ENCODE data around the gene SULF2.
"Not testable (repeated sequence)": the region's sequence is repeated elsewhere in the genome, so short reads cannot be mapped to it uniquely, and the experiment has no call there.

SULF2 gene

DNA sequence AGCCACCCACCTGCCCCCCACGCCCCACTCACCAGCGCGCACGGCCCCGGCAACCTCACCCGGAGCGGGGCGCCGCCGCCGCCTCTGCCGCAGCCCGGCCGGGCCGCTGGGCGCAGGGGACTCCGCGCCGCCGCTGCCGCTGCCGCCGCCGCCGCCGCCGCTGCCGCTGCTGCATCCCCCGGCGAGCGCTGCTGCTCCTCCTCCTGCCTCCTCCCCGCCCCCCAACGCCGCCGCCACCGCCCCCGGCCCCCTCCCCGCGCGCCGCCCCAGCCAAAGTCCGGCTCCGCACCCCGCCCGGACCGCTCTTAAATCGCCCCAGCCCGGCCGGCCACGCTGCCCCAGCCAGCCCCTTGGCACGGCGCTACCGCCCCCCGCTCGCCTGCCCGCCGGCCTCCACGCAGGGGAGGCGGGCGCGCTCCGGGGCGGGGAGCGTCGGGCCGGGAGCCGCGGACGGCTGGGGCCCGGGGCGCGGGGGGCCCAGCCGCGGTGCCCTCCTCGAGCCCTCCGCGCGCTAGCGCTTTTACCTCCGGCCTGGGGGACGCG is at the start of gene SULF2:
TSS of gene SULF2 (minus strand) at position 171 of the 543 bp plus-strand sequence. CDS start 28,118 bp downstream, outside the sequence.
- DNase-seq (ENCODE audit: low read depth): no peak

DNA sequence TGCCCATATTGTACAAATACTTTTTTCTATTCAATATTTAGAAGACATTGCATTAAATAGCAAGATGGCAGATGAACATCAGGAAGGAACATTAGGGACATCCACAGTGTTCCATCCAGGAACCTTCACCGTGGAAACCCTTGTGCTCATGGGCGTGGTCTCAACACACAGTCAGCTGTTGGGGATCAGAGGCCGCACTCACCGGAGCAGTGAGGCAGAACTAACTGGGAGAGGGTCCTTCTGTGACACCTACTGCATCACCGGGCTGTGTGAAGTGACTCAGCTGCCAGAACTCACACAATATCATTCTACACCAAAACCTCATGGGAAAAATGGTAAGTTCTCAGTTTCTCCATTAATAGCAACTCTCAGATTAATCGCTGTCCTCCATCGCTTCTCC is 46.4 kb upstream of the SULF2 start:
- DNase-seq (ENCODE audit: low read depth): not testable (repeated sequence)

DNA sequence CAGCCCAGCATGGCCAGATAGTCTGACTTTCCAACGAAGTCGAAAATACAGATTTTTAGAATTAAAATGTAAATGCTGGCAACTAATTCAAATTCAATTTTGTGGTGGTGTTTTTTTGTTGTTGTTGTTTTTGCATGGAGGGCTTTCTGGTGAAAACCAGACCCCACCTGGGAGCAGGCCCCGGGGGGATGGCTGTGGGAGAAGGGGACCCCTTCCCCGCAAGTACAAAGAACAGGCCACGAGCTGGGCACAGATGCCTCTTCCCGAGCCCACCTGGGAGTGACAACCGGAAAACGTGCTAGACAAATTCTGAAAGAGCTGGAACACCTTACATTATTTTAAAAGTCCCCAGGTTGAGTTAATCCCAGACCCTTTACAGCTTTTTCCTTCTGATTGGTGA is 41.4 kb upstream of the SULF2 start:
- not testable (repeated sequence) for DNase-seq (ENCODE audit: low read depth)

DNA sequence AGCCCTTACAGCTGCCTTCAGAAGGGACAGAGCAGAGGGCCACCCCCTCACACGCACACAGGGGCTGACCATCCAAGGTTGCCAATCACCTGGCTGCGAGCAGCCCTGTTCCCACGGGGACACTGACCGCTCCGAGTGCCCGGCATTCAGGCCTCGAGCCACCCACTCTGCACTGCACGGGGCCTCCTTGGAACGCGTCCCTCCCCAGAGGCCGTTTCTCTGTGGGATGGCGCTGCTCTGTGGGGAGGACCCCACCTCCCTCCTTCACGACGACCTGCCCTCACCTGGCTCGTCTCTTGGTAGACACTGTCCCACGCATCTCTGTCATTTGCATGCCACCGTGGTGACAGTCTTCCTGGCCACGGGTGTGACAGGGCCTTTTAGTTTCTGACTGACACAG is 40.7 kb upstream of the SULF2 start:
- DNase-seq (ENCODE audit: low read depth): not testable (repeated sequence)

DNA sequence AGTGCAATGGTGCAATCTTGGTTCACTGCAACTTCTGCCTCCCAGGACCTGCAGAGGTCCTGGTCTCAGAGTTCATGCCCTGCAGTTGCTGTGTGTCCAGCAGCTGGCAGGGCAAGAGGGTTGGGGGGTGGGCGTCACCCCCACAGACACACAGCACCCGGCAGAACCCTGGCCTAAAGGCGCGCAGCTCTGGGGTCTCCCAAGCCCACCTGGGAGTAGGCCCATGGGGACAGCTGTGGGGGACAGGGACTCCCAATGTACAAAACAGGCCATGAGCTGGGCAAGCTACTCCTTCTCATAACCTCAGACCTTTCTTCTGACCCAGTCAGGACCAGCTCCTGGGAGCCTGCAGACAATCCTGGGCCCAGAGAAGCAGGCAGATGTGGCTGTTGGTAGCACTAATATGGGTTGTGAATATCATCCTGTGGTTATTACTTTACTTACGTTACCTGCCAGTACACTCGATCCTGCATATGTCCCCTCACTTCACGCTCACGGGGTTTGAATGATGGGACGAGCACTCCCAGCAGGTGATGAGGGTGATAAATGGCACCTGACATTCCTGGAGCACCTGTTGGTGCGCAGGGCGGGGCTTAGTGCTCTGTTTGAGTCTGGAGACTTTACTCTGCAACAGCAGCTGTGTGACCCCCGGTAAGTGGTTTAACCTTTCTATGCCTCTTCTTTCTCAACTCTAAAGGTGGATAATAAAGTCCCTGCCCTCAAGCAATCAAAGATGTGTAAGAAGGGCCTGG is 39.9 kb upstream of the SULF2 start:
- no peak for DNase-seq (ENCODE audit: low read depth)

DNA sequence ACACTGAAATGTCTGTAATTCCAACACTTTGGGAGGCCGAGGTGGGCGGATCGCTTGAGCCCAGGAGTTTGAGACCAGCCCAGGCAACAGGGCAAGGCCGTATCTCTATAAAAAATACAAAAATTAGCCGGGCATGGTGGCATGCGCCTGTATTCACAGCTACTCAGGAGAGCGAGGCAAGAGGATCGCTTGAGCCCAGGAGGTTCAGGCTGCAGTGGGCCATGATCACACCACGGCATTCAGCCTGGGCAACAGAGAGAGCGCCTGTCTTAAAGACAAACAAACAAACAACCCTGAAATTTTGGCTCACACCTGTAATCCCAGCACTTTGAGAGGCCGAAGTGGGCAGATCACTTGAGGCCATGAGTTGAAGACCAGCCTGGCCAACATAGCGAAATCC is 38.7 kb upstream of the SULF2 start:
- DNase-seq (ENCODE audit: low read depth): not testable (repeated sequence)

DNA sequence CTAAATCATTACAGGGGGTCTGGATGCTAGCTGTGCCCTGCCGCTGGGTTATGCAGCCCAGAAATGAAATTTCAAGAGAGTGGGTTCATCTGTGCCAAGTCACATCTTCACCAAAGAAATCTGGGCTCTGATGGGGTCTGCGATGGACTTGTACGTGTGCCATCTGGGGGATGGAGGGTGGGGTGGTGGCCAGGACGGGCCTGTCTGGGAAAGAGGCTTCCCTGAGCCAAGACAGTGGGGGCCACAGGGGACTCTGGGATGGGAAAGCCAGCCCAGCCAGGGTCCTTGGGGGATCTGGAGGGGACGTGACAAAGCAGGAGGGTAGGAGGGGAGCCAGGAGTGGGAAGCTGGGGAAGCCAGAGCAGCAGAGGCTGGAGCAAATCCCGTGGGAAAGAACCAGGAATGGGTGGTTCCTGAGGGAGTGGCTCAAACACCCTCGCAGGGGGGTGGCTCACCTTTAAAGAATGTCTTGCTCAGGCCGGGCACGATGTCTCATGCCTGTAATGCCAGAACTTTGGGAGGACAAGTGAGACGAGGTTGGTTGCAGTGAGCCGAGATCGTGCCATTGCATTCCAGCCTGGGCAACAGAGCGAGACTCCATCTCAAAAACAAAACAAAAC is 36.3 kb upstream of the SULF2 start:
- no peak for DNase-seq (ENCODE audit: low read depth)

DNA sequence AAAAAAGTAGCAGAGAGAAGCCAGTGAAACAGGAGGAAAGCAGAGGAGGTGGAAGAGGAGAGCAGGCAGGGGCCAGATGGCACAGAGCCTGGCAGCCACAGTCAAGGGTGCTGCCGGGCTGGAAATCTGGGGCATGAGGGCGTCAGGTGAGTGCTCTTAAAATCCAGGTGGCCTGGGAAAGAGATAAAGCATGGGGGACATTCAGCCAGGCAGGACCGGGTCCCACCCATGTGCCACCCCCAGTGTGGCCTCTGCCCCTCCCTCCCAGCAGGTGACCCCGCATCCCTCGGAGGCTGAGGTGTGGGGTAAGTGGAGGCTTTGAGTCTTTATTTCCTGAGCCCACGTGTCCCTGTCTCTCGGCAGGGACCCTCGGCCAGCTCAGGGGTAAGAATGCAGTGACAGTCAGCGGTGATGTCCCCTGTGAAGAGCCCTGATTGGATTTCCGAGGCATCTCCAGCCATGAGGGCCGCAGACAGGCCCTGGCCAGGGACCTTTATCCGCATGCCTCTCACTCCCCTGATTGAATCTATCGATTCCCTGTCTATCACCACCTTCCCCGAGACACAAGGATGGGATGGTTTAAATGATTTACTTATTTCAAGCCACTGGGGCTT is 33.8 kb upstream of the SULF2 start:
- no peak for DNase-seq (ENCODE audit: low read depth)

DNA sequence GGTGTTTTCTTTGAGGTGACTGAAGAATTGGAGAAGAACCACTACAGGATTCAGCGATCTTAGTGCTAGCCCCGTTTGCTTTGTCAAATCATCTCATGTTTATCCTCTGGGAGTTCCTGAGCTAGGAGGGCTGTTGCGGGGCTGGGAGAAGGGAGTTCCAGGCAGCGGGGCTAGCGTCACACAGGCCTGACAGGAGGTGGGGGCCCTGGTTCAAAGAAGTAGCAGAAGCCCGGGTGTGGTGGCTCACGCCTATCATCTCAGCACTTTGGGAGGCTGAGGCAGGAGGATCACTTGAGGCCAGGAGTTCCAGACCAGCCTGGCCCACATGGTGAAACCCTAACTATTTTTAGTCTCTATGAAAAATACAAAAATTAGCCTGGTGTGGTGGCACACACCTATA is 33.2 kb upstream of the SULF2 start:
- no peak for DNase-seq (ENCODE audit: low read depth)

DNA sequence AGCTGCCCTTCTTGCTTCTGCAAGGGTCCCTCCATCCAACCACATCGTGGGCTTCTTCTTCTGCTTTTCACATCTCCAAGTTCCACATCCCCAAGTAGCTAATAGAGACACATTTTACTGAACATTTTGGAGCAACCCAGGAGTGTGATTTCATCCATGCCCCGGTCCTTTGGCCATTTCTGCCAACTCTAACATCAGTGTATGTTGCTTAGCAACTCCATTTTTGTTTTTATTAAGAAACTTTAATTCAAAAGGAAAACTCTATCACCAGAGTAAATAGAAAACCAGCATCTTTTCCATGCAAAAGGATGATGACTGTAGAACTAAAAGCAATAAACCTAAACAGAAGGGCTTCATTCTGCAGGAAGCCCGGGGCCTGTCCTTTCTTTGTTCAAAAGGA is 32.7 kb upstream of the SULF2 start:
- DNase-seq (ENCODE audit: low read depth): no peak

DNA sequence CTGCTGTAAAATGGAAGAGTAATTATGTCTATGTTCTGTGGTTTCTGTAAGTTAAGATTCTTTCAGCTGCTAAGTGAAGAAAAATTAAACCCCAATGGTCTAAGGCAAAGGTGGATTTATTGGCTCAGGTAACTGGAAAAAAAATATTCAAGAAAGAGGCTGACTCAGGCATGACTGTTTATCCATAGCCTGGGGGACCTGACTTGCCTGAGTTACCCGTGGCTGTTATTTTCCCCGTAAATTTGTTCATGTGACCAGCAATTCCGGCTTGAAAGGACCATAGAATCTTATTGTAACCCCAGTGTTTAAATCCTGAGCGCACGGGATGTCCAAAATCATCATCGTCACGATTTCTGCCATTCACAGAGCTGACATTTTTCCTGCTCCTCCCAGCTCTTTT is 32.3 kb upstream of the SULF2 start:
- no peak for DNase-seq (ENCODE audit: low read depth)

DNA sequence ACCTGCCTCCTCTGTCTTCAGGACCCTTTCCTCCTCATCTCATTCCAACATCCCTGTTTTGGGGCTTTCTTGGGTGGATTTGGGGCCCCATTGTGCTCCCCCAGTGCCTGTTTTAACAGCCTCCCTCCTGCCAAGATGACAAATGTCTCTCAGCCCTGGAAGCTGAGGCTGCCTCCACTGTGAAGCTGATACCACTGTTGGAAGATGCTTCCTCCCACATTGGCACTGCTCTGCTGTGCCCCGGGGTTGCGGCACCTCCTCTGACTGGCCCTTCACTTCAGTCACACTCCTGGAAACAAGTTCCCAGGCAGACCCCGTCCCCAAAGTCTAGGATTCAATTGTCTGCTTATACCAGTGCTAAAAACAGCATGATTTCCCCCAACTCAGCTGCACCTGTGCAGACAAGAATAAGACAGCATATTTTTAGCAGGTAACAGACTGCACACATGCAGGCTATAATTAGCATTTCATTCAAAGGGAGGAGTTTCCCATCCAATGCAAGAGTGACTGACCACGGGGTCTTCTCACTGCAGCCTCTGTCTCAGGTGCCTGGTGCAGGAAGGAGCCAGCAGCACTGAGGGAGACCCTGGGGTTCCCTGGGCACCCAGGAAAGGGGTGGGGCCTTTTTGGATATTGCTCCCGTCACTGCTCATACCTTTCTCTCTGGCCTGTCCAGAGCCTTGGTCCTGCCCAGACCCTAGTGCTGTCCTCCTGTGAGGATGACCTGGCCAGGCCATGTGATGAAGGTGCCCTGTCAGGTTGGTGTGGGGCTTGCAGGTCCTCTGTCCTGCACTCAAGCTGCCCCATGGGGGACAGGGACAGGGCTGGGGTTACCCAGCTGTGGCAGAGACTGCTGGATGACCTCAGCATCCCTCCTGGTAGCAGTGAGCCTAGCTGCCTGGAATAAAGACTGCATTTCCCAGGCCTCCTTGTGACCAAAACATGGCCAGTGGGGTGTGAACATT is 31.5 kb upstream of the SULF2 start:
- DNase-seq (ENCODE audit: low read depth): no peak

DNA sequence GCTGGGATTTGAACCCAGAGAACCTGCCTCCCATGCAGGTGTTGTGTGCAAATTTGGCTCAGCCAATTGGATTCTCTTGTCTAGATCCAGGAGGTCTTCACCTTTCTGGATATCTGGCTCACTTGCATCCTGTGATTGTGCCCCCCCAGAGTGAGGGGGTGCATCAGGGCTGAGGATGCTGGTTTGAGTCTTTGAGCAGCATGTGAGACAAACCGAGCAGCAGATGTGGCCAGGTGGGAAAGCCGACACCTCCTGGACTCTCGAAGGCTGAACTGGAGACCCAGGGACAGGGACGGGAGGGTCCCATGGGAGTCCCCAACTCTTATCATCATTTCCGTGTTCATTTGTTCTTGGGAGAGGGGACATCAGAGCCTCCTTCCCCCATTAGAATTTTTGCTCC is 30.6 kb upstream of the SULF2 start:
- DNase-seq (ENCODE audit: low read depth): no peak

DNA sequence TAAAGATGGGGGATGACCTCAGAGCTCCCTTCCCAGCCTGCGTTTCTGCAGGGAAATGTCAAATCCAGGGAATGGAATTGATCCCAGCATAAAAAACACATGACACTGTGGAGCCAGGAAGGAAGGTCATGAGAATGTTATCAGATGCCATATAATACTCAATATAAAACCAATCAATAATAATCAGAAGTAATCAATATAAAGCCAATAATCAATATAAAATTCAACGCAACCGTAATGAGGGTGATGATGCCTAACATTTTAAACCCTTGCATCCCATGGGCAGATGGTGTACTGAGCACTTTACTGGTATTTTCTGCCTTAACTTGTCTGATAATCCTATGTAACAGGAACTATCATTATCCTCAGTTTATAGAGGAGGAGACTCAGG is 30.1 kb upstream of the SULF2 start:
- no peak for DNase-seq (ENCODE audit: low read depth)

DNA sequence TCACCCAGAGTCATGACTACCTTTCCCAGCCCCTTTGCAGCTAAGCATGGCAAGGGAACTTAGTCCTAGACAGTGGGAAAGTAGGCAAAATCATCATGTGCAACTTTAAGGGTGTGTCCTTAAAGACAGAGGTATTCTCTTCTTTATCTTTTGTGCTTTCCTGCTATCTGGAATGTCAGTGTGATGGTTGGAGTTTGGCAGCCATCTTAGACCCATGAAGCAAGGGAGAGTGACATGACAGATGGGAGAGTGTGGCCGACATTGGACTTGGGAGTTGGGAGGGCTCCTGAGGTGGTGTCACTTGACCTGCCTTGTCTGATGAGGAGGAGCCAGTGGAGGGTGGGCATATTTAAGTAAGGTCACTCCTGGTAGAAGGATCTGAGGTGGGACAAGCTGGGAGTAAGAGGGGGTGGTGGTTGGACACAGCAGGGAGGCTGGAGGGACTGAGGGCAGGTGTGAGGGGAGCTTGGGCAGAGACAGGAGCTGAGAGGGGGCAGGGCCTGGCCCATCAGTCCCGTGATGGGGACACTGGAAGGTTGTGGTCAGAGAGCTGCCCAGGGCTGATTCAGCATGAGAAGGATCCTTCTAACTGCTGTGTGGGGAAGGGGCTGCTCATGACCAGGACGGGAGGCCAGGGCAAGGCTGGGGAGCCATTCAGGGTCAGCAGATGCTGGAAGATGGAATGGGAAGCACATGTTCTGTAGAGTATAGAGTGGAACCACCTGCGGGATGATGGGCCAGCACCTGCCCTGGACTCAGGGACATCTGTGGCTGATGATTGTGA is 29.5 kb upstream of the SULF2 start:
- no peak for DNase-seq (ENCODE audit: low read depth)

DNA sequence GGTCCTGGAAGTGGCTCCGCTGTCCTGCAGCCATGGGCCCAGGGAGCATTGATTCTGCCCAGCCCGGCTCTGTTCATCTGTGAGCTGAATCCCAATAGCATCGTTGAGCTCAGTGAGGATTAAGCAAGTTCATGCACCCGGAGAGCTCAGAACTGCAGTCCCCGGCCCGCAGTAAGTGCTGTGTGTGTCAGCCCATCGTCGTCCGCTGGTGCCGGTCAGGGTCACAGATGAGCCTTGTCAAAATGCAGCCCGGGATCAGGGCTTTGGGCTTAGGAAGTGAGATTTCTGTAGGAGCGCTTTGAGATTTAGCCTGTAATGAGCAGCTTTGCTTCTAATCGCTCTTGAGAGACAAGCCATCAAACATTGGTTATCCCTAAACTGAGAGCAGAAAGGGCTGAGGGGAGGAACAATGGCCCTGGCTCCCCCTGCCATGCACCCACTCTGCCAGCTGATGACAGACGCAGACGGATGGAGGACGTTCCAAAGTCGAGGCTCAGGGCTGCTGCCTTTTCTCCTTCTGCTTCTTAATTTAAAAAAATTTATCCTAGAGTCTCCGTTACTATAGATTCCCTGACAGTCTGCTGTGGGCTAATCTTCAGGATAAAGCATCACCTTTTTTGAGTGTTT is 25.6 kb upstream of the SULF2 start:
- no peak for DNase-seq (ENCODE audit: low read depth)

DNA sequence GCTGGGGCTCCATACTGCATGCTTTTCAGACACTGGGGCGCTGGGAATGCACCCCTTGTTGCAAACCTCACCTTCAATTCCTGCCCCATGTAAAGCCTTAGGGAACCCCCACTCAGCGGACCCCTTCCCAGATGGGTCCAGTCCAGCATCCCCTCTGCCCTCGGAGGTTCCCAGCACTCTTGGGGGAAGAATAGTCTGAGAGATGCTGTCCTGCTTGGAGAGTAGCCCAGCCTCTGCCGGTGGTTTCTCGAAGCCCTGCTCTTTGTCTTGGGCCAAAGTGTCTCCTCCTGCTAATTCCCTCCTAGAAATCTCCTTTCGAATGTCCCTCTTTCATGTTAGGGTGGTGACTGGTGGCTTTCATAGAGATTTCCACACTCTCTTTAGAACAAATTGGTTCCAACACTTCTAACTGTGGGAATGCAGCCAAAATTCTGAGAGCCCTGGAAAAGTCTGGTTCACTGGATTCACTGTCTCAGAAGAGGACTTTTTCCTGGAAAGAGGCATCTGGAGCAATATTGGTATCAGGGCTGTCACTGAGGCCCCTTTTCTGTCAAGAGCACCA is 24.9 kb upstream of the SULF2 start:
- no peak for DNase-seq (ENCODE audit: low read depth)

DNA sequence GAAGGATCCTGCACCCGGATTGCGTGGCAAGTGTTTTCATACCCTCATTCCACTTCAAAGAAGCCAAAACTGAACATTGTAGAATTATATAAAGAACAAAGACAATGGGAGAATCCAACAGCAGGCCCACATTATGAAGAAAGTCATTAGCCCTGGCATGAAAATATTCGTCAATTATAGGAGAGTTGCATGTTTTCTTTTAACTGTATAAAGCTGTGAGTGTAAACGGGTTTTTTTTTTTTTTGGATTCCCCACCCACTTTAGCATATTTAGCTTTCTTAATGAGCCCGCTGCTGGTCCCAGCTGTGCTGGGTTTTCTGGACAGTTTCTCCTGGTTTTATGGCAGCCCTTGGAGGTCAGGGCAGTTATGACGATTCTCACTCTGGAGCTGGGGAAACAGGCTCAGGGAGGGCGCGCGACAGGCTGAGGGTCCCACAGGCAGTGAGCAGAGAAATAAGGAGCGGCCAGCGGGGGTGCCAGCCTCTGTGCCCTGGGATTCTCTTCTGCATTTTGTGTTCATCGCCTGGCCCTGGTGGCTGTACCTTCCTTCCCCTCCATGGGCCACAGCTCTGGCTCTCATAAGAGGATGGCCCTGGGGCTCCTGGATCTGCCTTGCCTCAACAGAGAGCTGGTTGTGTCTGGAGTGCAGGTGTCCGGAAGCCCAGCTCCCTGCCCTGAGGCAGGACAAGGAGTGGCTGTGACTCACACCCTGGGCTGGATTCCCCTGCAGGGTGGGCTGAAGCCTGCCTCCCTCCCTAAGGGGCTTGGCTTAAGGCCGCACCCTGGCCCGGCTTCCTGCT is 24.1 kb upstream of the SULF2 start:
- no peak for DNase-seq (ENCODE audit: low read depth)

DNA sequence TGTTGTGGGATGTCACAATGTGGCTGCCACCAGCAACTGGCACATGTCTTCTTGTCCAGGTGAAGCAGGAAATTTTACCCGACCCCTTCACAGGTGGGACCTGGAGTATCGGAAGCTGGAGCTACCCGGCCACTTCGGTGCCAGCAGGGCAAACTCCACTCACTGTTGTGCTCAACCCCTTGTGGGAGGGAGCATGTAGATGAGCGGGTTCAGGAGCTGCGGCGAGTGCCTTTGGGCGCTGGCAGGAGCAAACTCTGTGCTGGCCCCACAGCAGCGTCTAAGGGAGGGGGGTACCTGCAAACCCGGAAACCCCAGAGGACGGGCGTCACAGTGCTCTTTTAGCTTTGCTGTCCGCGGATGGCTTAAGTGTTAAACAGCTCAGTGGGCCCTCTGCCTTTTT is 20.7 kb upstream of the SULF2 start:
- DNase-seq (ENCODE audit: low read depth): no peak

DNA sequence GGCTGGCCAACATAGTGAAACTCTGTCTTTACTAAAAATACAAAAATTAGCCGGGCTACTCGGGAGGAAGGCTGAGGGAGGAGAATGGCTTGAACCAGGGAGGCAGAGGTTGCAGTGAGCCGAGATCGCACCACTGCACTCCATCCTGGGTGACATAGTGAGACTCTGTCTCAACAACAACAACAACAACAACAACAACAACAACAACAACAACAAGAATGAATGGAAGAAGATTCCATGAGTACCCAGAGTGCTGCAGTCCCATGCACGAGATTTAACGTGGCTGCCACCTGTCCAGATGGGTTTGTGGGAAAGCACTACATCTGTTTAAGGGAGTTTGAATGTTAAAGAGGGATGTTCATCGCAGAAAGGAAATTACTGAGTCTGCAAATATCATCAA is 19.7 kb upstream of the SULF2 start:
- DNase-seq (ENCODE audit: low read depth): not testable (repeated sequence)

Data from stimulated activated CD8-positive, alpha-beta memory T cell treated with anti-CD3 and anti-CD28 coated beads, Interleukin-7, amount 100 ng/mL, for 24 hours (primary cell).